ENCODE measurements around the gene PSMD6. TPM values are rescaled to one million over a fixed set of nuclear protein-coding genes. Genes with fewer than 3 reads are reported as not detected.

PSMD6 gene
- total and polyA plus RNA-seq, 9 of the 15 experiments (the other 6 are each of a cell fraction or from before 2014, with no cell fraction given) = 78.2 to 133 (median 113) TPM

DNA sequence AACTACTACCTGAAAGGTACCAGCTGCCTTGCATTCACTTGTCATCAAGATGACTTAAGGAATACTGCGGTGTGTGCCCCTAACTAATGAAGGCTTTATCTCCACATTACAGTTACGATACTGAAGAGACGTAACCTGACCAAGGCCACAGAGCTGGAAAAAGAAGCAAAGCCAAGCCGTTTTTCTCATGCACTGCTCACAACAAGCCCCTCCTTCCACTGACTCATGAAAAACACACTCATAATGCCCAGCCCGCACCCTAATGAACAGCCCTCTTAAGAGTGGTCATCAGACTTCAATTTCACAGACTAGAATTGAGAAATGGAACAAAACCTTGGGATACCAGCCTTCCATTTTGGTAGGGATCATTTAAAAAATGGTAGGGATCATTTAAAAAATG, 11.6 kb downstream of the PSMD6 start:
- peaks cover 96% of the 10 kb centered on the region for H3K36me3 ChIP-seq (ENCODE audit: control insufficient read depth, insufficient read depth, low read length)
- intact Hi-C loops (cut with micrococcal nuclease) = loop anchor here (10.0 kb wide), 1 partner anchor 167 kb away; no protein-coding TSS in a partner anchor
- peak; percentile 53 for ATAC-seq
- H3K27me3 ChIP-seq (ENCODE audit: control insufficient read depth in 2 of 2, insufficient read depth in 2 of 2, low read length in 2 of 2) = no peaks in the 10 kb centered on the region
- no peak overlapping the region; a peak in 1 of 4 replicates for H3K9ac ChIP-seq (ENCODE audit: insufficient read depth in 1 of 2, low read depth in 2 of 2, low read length in 2 of 2)
- TF ChIP-seq, protein P1, sequence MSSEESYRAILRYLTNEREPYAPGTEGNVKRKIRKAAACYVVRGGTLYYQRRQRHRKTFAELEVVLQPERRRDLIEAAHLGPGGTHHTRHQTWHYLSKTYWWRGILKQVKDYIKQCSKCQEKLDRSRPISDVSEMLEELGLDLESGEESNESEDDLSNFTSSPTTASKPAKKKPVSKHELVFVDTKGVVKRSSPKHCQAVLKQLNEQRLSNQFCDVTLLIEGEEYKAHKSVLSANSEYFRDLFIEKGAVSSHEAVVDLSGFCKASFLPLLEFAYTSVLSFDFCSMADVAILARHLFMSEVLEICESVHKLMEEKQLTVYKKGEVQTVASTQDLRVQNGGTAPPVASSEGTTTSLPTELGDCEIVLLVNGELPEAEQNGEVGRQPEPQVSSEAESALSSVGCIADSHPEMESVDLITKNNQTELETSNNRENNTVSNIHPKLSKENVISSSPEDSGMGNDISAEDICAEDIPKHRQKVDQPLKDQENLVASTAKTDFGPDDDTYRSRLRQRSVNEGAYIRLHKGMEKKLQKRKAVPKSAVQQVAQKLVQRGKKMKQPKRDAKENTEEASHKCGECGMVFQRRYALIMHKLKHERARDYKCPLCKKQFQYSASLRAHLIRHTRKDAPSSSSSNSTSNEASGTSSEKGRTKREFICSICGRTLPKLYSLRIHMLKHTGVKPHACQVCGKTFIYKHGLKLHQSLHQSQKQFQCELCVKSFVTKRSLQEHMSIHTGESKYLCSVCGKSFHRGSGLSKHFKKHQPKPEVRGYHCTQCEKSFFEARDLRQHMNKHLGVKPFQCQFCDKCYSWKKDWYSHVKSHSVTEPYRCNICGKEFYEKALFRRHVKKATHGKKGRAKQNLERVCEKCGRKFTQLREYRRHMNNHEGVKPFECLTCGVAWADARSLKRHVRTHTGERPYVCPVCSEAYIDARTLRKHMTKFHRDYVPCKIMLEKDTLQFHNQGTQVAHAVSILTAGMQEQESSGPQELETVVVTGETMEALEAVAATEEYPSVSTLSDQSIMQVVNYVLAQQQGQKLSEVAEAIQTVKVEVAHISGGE (CRISPR knock-in tag; IDR thresholded peaks at IDR 0.05) = peak in 1 of 3 experiments; percentile 78; a peak in 1 of 6 replicates
- no peak for TF ChIP-seq CEBPB (tag; IDR thresholded peaks at IDR 0.05)
- no peak for TF ChIP-seq KDM4B (IDR thresholded peaks at IDR 0.05; ENCODE audit: borderline replicate concordance in 2 of 2, low read depth in 1 of 2)
- TF ChIP-seq ESRRA (IDR thresholded peaks at IDR 0.05; ENCODE audit: borderline replicate concordance, low read depth) = no peak
- 0 out of 2 replicates have a peak overlapping the region, but pooled peaks have one; percentile 18 for H3K4me2 ChIP-seq (ENCODE audit: insufficient read depth, low read length)
- no peak overlapping the region for H2AFZ ChIP-seq (ENCODE audit: low read depth, low read length)
- CTCF ChIA-PET (ENCODE audit: low intra/inter-chr PET ratio) = no interaction called here
- H3K27ac ChIP-seq (ENCODE audit: extremely low read depth, low read depth, low read length) = peak overlapping the region; percentile 40; the same call in 1 of the 3 replicates
- peak; percentile 6 for FAIRE-seq
- peaks cover 0 to 20% of the 10 kb centered on the region in 2 experiments; a peak in 4 of 5 replicates for H3K4me1 ChIP-seq (replicated peaks in 1 of 2; ENCODE audit: control insufficient read depth in 2 of 2, insufficient read depth in 2 of 2, low read length in 2 of 2)
- WGBS (ENCODE audit: insufficient coverage, low coverage, missing lambda C conversion rate) = 68% methylated on average over 5 of the region's 5 CpGs
- no peaks in the 10 kb centered on the region for H3K9me3 ChIP-seq (replicated peaks; ENCODE audit: control insufficient read depth, insufficient read depth, low read depth, low read length)
- H3K4me3 ChIP-seq = no peak overlapping the region
- BruUV-seq (replicated peaks) = no TSS peak
- in situ Hi-C loops (cut with MboI) = no loop called here
- 0 out of 2 replicates have a peak, but pooled peaks cover 4% of the 10 kb centered on the region for H4K20me1 ChIP-seq (replicated peaks; ENCODE audit: control insufficient read depth, insufficient read depth, low read length)
- POLR2A ChIA-PET = no interaction called here
- H3K9me1 ChIP-seq (ENCODE audit: control insufficient read depth, insufficient read depth, low read length) = no peaks in the 10 kb centered on the region
- H3K79me2 ChIP-seq (ENCODE audit: control insufficient read depth, insufficient read depth, low read length) = peaks cover 40% of the 10 kb centered on the region
- DNase-seq (ENCODE audit: extremely low read depth in 1 of 4, low spot score in 3 of 4) = peak in 2 of 4 experiments; percentile 12 to 27

Measured in K562 (cell line).